Omental fat pad (tissue), 4 donors: ENCODE results near the gene PTPN3. TPM values are rescaled to one million over a fixed set of nuclear protein-coding genes. Genes with fewer than 3 reads are reported as not detected.

Experiments
- ATAC-seq: fragments of 150-250 bp; one replicate; pipeline ENCODE4 v1.9.1; 2016; ENCODE audit warnings: mild to moderate bottlenecking, moderate library complexity; ENCODE audit not compliant: low FRiP score
- DNase-seq: peaks from one replicate; pipeline ENCODE4 v3.0.0-alpha.2; 2019; ENCODE audit warnings: low spot score
- total RNA-seq, 4 donors: library from RNA; depleted of rRNA; stranded (reverse); fragments of >200 nt; gene quantifications; one replicate each; pipeline ENCODE4 v1.1.0, GENCODE V29; 2016
- TF ChIP-seq, protein P1 (sequence below), 3 donors: fragments of 450-650 bp; IDR thresholded peaks; one replicate each; pipeline ENCODE4 v1.5.1; 2016 to 2017; ENCODE audit warnings: antibody characterized with exemption in 3 of 3, mild to moderate bottlenecking in 3 of 3, moderate library complexity in 2 of 3

The PTPN3 gene
- total RNA-seq, 4 donors from 2014 or later, result 4.1 to 14.6 (median 7.8) TPM

DNA sequence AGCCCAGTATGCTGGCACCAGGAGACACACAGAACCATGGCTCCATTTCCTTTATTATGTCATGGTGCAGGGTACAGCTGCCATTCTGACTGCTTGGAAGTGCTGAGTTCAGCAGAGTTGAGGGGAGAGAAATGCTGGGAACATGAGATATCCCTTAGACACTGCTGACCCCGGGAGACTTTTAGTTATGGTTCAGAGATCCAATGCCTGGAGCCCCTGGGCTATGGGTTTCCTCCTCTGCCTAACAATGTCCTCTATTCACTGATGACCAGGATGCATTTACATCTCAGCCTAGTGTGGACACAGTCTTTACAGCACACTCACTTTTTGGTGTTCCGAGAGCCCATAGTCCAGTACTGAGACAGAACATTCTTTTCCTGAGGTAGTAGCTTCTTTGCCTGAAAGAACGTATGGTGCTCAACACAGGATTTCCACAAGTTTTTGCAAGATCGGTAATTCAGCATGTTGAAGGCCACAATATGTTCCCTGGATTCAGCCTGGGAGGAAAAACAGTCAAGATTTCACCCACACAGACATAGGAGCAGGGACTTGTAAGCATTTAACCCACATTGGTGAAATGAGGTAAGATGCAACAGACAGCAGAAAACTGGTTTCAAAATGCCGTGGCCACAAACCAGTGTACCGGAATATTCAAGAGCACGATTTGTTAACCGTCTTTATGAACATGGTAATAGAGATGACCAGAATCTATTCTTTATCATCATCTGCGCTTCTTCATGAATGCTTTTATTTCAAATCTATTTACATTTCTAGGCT is 71.3 kb downstream of the PTPN3 start:
- TF ChIP-seq, protein P1, sequence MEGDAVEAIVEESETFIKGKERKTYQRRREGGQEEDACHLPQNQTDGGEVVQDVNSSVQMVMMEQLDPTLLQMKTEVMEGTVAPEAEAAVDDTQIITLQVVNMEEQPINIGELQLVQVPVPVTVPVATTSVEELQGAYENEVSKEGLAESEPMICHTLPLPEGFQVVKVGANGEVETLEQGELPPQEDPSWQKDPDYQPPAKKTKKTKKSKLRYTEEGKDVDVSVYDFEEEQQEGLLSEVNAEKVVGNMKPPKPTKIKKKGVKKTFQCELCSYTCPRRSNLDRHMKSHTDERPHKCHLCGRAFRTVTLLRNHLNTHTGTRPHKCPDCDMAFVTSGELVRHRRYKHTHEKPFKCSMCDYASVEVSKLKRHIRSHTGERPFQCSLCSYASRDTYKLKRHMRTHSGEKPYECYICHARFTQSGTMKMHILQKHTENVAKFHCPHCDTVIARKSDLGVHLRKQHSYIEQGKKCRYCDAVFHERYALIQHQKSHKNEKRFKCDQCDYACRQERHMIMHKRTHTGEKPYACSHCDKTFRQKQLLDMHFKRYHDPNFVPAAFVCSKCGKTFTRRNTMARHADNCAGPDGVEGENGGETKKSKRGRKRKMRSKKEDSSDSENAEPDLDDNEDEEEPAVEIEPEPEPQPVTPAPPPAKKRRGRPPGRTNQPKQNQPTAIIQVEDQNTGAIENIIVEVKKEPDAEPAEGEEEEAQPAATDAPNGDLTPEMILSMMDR (IDR thresholded peaks at IDR 0.05), result no peak
- no peak for DNase-seq
- no peak for ATAC-seq

DNA sequence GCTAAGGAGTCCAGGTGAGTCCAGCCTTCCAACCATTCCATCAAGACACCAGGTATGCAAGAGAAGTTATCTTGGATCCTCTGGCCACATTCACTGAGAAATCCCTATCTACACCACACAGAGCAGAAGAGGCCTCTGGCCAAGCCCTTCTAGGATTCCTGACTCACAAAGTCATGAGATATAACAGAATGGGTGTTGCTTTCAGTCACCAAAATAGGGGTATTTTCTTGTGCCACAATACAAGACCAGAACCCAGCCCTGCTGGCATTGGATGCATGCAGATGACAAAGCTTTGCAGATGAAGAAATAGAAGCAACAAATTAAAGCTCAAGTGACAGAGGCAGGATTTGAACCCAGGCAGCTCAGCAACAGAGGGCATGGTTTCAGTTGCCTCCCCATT is 73.5 kb downstream of the PTPN3 start:
- DNase-seq, result no peak
- ATAC-seq, result no peak
- TF ChIP-seq, protein P1 (IDR thresholded peaks at IDR 0.05), result no peak

DNA sequence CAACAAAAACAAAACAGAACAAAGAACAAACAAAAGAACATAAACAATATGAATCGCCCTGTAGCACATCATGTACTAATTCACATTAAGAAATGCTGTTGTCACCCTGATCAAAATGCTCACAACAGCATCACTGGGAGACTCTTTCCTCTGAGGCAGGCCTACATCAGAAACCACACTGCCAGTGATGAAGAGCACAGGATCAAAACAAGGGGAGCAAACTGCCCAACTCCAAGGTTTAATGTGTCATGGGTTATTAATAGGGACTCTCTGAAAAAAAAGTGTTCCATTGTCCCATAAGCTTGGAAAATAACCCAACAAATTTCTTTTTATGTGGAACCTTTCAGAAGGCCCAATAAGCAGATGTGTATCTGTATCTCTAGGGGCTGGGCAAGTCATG is 74.2 kb downstream of the PTPN3 start:
- no peak for ATAC-seq
- no peak for DNase-seq
- TF ChIP-seq, protein P1 (IDR thresholded peaks at IDR 0.05), result no peak

DNA sequence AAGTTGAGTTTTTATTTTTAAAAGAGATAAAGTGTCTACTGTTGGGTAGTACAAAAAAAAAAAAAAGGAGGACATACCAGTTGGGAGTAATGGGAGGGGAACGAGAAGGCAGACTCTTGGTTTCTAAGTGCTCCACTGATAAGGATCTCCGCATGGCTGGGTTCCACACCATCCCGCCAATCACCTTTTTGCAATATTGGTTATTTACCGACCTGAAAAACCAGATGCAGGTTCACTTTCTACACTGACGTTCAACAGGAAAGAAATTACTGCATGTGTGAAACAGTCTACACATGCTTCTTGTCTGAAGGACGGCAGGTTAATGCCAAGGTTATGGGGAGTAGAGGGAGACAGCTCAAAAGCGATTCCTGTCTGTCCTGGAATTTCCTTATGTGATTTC is 75.5 kb downstream of the PTPN3 start:
- ATAC-seq, result no peak
- DNase-seq, result no peak
- TF ChIP-seq, protein P1 (IDR thresholded peaks at IDR 0.05), result no peak

DNA sequence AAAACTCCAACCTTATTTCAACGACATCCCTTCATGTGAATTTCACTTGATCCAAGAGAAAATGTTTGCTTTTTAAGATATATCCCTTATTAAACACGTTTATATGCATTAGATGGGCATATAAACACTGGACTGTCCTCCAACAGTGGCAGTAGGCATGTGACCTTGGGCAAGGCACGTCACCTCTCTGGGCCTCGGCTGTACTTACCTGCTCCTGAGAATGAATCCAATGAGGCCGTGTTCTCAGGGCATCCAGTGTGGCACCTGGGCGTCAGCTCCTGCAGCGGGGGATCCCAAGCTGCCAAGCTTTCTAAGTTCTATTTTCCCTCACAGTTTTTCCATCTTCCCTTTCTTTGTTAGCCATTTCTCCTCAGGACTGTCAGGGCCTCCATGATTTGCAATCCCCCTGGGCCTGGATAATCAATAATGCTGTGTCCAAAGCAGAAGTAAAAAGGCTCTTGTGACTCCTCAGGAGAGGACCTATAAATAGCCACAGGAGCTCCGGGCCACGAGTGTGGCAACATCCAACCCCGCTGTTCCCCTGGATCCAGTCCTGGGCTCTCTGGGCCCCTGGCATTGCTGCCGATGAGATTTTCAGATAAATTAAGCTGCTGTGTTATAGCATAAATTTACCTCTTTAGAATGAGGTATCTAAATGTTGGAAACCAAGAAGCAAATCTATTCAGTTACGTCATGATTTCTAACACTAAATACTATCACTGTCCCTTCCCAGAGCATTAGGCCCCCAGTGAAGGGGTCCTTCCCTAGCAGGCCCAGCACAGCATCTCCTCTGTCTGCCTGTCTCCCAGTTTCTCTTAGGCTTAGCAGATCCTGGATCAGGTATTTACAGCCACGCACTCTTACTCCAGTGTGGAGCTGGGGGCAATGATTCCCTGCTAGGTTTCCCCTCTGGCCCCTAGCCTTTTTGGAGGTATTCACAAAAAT is 76.8 kb downstream of the PTPN3 start:
- ATAC-seq (no peak), DNase-seq (no peak)
- TF ChIP-seq, protein P1 (IDR thresholded peaks at IDR 0.05), result no peak

DNA sequence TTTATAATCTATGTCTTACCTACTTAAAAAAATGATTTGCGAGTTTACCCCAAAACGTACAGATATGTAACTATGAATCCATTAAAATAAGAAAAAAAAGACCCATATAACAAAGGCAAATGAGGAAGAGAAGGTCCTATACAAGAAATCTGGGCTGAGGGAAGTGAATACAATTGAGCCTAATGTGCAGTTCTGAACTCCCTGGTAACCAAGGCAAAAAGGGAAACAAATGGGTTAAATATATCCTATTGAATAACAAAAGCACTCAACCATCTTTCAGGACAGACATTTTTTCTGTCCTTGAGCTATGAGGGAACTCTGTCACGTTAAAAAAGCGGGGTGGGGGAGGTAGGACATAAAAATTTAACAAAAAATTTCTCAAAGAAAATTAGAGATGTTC is 78.6 kb downstream of the PTPN3 start:
- ATAC-seq, result no peak
- TF ChIP-seq, protein P1 (IDR thresholded peaks at IDR 0.05), result no peak
- no peak for DNase-seq
